ENCODE measurements around the gene TAF1A.

Gene TAF1A

GRCh38 chr1:222535455-222535854 is 54.3 kb downstream of the TAF1A start:
- no peak for DNase-seq (ENCODE audit: low spot score)

DNA sequence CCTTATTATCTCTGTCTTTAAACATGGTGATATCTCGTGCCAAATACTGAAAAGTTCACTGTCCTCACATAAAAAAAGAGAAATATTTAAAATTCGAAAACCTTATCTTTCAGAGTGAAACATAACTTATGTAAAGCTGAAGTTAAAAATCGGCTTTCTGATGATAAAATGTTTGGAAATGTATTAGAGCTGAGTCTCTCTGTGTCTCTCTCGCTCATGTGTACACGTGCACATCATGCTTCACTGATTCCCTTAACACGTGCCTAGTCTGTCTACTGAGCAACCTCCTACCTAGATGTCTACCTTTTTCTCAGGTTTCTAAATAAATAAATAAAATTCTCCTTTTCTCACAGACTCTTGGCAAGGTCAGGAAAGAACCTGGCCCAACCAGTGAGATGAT is 58.9 kb downstream of the TAF1A start:
- no peak for DNase-seq (ENCODE audit: low spot score)

DNA sequence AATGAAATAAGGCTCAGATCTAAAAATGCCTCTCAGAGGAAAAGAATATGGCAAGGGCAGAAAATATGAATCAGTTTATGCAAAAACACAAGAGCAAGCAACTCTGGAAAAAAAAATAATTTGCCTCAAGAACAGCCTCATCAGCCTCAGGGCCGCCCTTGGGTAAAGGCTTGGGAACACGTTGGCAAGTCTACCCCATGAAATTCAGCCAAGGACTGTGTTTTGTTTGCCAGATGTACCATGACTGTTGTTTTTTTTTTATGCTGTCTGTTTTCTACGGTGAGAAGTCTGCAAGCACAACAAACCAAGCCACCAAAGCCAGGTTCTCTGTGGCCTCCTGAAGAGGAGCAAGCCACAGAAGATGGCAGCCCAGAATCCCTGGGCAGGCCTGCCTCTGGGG is 59.8 kb downstream of the TAF1A start:
- DNase-seq (ENCODE audit: low spot score) = no peak

GRCh38 chr1:222529181-222529580 is 60.6 kb downstream of the TAF1A start:
- DNase-seq (ENCODE audit: low spot score) = no peak

GRCh38 chr1:222525951-222526350 is 63.8 kb downstream of the TAF1A start:
- no peak for DNase-seq (ENCODE audit: low spot score)

- DNase-seq (ENCODE audit: low spot score) = no peak
Observed at GRCh38 chr1:222523852-222524251, 65.9 kb downstream of the TAF1A start.

GRCh38 chr1:222522105-222522915 is 67.4 kb downstream of the TAF1A start:
- no peak for DNase-seq (ENCODE audit: low spot score)

DNA sequence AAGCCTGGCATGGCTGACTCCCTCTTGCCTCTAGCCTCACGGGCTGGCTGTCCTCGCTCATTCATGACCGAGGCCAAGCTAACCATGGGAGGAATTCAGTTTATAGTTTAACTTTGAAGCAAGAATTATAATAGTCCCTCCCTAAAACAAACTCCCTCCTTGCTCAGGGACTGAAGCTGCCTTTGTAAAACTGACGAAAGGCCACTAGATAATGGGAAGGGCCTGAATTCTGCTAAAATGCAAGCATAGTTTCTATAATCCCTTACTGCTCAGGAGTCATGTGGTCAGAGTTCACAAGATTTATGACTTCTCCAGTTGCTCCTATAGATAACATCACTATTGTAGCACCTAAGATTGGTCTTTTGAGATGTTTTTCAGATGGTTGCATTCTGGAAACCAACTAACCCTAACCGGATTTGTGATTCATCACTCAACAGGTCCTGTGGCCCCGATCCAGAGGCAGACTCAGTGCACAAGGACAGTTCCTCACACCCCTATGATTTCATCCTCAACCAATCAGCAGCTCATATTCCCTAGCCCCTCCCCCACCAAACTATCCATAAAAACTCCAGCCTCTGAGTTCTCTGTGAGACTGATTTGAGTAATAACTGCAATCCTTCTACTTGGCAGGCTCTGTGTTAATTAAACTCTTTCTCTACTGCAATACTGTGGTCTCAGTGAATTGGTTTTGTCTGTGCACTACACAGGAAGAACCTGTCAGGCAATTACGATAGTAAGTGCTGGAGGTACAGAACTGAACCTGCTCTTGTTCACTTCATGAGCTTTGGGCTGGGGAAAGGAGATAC is 68.2 kb downstream of the TAF1A start:
- DNase-seq (ENCODE audit: low spot score) = no peak
